Transverse colon (tissue), 4 donors: ENCODE data around the gene C16orf92.

ENCODE experiments used
- EP300 ChIP-seq: sonication (generic); formaldehyde crosslinking; IDR thresholded peaks from one replicate; pipeline ENCODE4 v1.6.1; 2017; ENCODE audit warnings: antibody characterized with exemption, low read depth
- POLR2A ChIP-seq: fragments of 450-650 bp; IDR thresholded peaks from one replicate; pipeline ENCODE4 v1.6.1; 2016; ENCODE audit warnings: antibody characterized with exemption, mild to moderate bottlenecking, moderate library complexity
- POLR2AphosphoS5 ChIP-seq, 3 donors: sonication (generic); formaldehyde crosslinking; IDR thresholded peaks; one replicate each; pipeline ENCODE4 v1.6.1; 2016; ENCODE audit warnings: antibody characterized with exemption in 3 of 3
- TF ChIP-seq, protein P1 (sequence below), 5 experiments: fragments of 200-600 bp in 3 of 5; fragments of 450-650 bp in 2 of 5; sonication (generic) in 3 of 5; IDR thresholded peaks; 1 replicate in 2 of 5; 2 replicates in 3 of 5; pipeline ENCODE4 v1.5.1; 2016 to 2017; ENCODE audit warnings: antibody characterized with exemption in 5 of 5, inconsistent platforms in 3 of 5, mild to moderate bottlenecking in 2 of 5, moderate library complexity in 1 of 5

GRCh38 chr16:30053376-30054015, 30.5 kb downstream of the C16orf92 start:
- TF ChIP-seq POLR2A (no peak), EP300 (no peak), POLR2AphosphoS5 (IDR thresholded peaks at IDR 0.05) (no peak)
- TF ChIP-seq, protein P1, sequence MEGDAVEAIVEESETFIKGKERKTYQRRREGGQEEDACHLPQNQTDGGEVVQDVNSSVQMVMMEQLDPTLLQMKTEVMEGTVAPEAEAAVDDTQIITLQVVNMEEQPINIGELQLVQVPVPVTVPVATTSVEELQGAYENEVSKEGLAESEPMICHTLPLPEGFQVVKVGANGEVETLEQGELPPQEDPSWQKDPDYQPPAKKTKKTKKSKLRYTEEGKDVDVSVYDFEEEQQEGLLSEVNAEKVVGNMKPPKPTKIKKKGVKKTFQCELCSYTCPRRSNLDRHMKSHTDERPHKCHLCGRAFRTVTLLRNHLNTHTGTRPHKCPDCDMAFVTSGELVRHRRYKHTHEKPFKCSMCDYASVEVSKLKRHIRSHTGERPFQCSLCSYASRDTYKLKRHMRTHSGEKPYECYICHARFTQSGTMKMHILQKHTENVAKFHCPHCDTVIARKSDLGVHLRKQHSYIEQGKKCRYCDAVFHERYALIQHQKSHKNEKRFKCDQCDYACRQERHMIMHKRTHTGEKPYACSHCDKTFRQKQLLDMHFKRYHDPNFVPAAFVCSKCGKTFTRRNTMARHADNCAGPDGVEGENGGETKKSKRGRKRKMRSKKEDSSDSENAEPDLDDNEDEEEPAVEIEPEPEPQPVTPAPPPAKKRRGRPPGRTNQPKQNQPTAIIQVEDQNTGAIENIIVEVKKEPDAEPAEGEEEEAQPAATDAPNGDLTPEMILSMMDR (IDR thresholded peaks at IDR 0.05) = no peak
